GM12878 (cell line): Measurements from ENCODE around the gene HSCB. TPM values are rescaled to one million over a fixed set of nuclear protein-coding genes. Genes with fewer than 3 reads are reported as not detected.

ENCODE experiments used
- BMI1 ChIP-seq: fragments of 450-650 bp; IDR thresholded peaks from 2 replicates; pipeline ENCODE4 v1.6.1; 2016; ENCODE audit warnings: mild to moderate bottlenecking, moderate library complexity, borderline replicate concordance
- CBX3 ChIP-seq: fragments of 200-600 bp; sonication (generic); IDR thresholded peaks from 2 replicates; pipeline ENCODE4 v1.6.1; 2016; ENCODE audit warnings: low read depth, borderline replicate concordance
- CBX5 ChIP-seq: sonication (generic); IDR thresholded peaks from 2 replicates; pipeline ENCODE4 v1.6.1; 2016; ENCODE audit warnings: low read depth, moderate library complexity, mild to moderate bottlenecking, inconsistent platforms
- CUX1 ChIP-seq: IDR thresholded peaks from 2 replicates; pipeline ENCODE4 v1.6.1; 2012; ENCODE audit warnings: improper control_type of control experiment, low read depth, low read length; ENCODE audit not compliant: insufficient replicate concordance
- GATAD2B ChIP-seq: fragments of 450-650 bp; conservative IDR thresholded peaks from 2 replicates; pipeline ENCODE4 v1.6.1; 2017; ENCODE audit warnings: low read depth, mild to moderate bottlenecking, moderate library complexity
- IKZF1 ChIP-seq: fragments of 450-650 bp; conservative IDR thresholded peaks from 2 replicates; pipeline ENCODE4 v1.6.1; 2017; ENCODE audit warnings: antibody characterized with exemption, mild to moderate bottlenecking
- IRF4 ChIP-seq: IDR thresholded peaks from 2 replicates; pipeline ENCODE4 v1.6.1; 2011; ENCODE audit warnings: low read depth, low read length
- KLF5 ChIP-seq: fragments of 450-650 bp; IDR thresholded peaks from 2 replicates; pipeline ENCODE4 v1.6.1; 2014; ENCODE audit warnings: mild to moderate bottlenecking; ENCODE audit not compliant: partially characterized antibody
- MTA3 ChIP-seq: IDR thresholded peaks from 2 replicates; pipeline ENCODE4 v1.6.1; 2012; ENCODE audit warnings: low read length, inconsistent platforms, borderline replicate concordance
- MXI1 ChIP-seq: fragments of 150-350 bp; IDR thresholded peaks from 2 replicates; pipeline ENCODE4 v1.6.1; 2011; ENCODE audit warnings: low read depth, mild to moderate bottlenecking, inconsistent platforms, low read length, improper control_type of control experiment
- NR2C1 ChIP-seq: fragments of 450-650 bp; IDR thresholded peaks from 2 replicates; pipeline ENCODE4 v1.6.1; 2017; ENCODE audit warnings: antibody characterized with exemption, mild to moderate bottlenecking, moderate library complexity
- PAX5 ChIP-seq: IDR thresholded peaks from 2 replicates; pipeline ENCODE4 v1.6.1; 2011; ENCODE audit warnings: low read depth, low read length, borderline replicate concordance
- SMAD1 ChIP-seq: fragments of 450-650 bp; IDR thresholded peaks from 2 replicates; pipeline ENCODE4 v1.6.1; 2018; ENCODE audit warnings: mild to moderate bottlenecking, low read depth; ENCODE audit not compliant: partially characterized antibody
- SRF ChIP-seq, 2 experiments: IDR thresholded peaks; 2 replicates each; pipeline ENCODE4 v1.6.1; 2011; ENCODE audit warnings: low read depth in 2 of 2, low read length in 2 of 2, mild to moderate bottlenecking in 1 of 2, moderate library complexity in 1 of 2
- SUZ12 ChIP-seq: fragments of 200-600 bp; sonication (generic); IDR thresholded peaks from one replicate; pipeline ENCODE4 v1.6.1; 2018; ENCODE audit warnings: antibody characterized with exemption, mild to moderate bottlenecking; ENCODE audit not compliant: unreplicated experiment
- ZBED1 ChIP-seq: IDR thresholded peaks from 2 replicates; pipeline ENCODE4 v1.6.1; 2016; ENCODE audit warnings: borderline replicate concordance
- ZNF207 ChIP-seq: fragments of 450-650 bp; IDR thresholded peaks from 2 replicates; pipeline ENCODE4 v1.6.1; 2014; ENCODE audit warnings: antibody characterized with exemption, mild to moderate bottlenecking, borderline replicate concordance
- polyA plus RNA-seq, 11 experiments: library from polyadenylated mRNA; depleted of rRNA in 4 of 11; unstranded in 6 of 11; stranded (reverse) in 5 of 11; fragments of >200 nt; fragmentation: Nextera tagmentation in 4 of 11; fragmentation: Illumina TruSeq in 1 of 11; extraction: Ambion mirVana in 4 of 11; extraction: Trizol in 1 of 11; gene quantifications; 1 replicate in 1 of 11; 2 replicates in 10 of 11; pipeline versions ENCODE4 v1.2.1 to v1.2.3, GENCODE V29; 2011 to 2016; ENCODE audit warnings: inconsistent platforms in 2 of 11, missing spikeins in 2 of 11, low read depth in 1 of 11
- total RNA-seq, 4 experiments: library from RNA; depleted of rRNA in 3 of 4; stranded (reverse); fragments of >200 nt in 3 of 4; fragmentation: Illumina TruSeq in 1 of 4; extraction: Trizol in 1 of 4; gene quantifications; 2 replicates each; pipeline versions ENCODE4 v1.2.1 to v1.2.3, GENCODE V29; 2013 to 2021
- TF ChIP-seq, protein P1 (sequence below): IDR thresholded peaks from 2 replicates; pipeline ENCODE4 v1.6.1; 2012; ENCODE audit warnings: mild to moderate bottlenecking, low read depth, low read length

Gene HSCB
- total and polyA plus RNA-seq, 10 of the 15 experiments (the other 5 are each of a cell fraction or from before 2014, with no cell fraction given): 10.6 to 28.4 (median 20.8) TPM

GRCh38 chr22:28741785-28742561 is at the start of gene HSCB, which contains the start of gene CHEK2 (continued):
- TF ChIP-seq SUZ12 (no peak), ZNF207 (peak; percentile 64; the same call in 1 of the 2 replicates), CUX1 (no peak), ZBED1 (no peak), BMI1 (no peak), SRF (IDR thresholded peaks at IDR 0.05; ENCODE audit: low read depth in 2 of 2, low read length in 2 of 2) (no peak), PAX5 (peak; percentile 66; the same call in 1 of the 2 replicates), MXI1 (peak; percentile 90), CBX5 (no peak), KLF5 (peak; percentile 46), NR2C1 (no peak), CBX3 (no peak), IKZF1 (peak; percentile 88), GATAD2B (peak; percentile 72), MTA3 (no peak), SMAD1 (peak; percentile 73), IRF4 (no peak)
- TF ChIP-seq, protein P1, sequence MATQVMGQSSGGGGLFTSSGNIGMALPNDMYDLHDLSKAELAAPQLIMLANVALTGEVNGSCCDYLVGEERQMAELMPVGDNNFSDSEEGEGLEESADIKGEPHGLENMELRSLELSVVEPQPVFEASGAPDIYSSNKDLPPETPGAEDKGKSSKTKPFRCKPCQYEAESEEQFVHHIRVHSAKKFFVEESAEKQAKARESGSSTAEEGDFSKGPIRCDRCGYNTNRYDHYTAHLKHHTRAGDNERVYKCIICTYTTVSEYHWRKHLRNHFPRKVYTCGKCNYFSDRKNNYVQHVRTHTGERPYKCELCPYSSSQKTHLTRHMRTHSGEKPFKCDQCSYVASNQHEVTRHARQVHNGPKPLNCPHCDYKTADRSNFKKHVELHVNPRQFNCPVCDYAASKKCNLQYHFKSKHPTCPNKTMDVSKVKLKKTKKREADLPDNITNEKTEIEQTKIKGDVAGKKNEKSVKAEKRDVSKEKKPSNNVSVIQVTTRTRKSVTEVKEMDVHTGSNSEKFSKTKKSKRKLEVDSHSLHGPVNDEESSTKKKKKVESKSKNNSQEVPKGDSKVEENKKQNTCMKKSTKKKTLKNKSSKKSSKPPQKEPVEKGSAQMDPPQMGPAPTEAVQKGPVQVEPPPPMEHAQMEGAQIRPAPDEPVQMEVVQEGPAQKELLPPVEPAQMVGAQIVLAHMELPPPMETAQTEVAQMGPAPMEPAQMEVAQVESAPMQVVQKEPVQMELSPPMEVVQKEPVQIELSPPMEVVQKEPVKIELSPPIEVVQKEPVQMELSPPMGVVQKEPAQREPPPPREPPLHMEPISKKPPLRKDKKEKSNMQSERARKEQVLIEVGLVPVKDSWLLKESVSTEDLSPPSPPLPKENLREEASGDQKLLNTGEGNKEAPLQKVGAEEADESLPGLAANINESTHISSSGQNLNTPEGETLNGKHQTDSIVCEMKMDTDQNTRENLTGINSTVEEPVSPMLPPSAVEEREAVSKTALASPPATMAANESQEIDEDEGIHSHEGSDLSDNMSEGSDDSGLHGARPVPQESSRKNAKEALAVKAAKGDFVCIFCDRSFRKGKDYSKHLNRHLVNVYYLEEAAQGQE: no peak
